OCI-LY7 (cell line): ENCODE data around the gene CRIP3.

Source experiments
- CTCF ChIP-seq: fragments of 200-600 bp; sonication (generic); conservative IDR thresholded peaks from 2 replicates; pipeline ENCODE4 v1.5.1; 2014; ENCODE audit warnings: mild to moderate bottlenecking, antibody characterized with exemption, low read length, moderate library complexity, mixed read lengths
- EZH2phosphoT487 ChIP-seq: fragments of 200-600 bp; sonication (generic); IDR thresholded peaks from 2 replicates; pipeline ENCODE4 v1.6.1; 2018; ENCODE audit warnings: low read depth, borderline replicate concordance, mild to moderate bottlenecking, mixed run types, antibody characterized with exemption, low read length, moderate library complexity, mixed read lengths

- TF ChIP-seq CTCF (no peak), EZH2phosphoT487 (no peak)
These were observed 38.4 kb upstream of the CRIP3 start for GRCh38 chr6:43347021-43347420.
